Lung (tissue), 12 donors: Measurements from ENCODE around the gene HMGXB4. TPM values are rescaled to one million over a fixed set of nuclear protein-coding genes. Genes with fewer than 3 reads are reported as not detected.

Experiments
- ATAC-seq: fragments of 200-7000 bp; cut with Tn5 transposase; one replicate; pipeline ENCODE4 v1.9.1; 2020; ENCODE audit warnings: moderate number of reproducible peaks; ENCODE audit not compliant: insufficient read depth, low FRiP score
- DNase-seq, 3 donors: peaks; one replicate each; pipeline ENCODE4 v3.0.0-alpha.2; 2013 to 2017
- H3K27ac ChIP-seq, 2 donors: one replicate each; pipeline ENCODE4 v1.5.1; 2013; ENCODE audit warnings: mild to moderate bottlenecking in 2 of 2, moderate library complexity in 2 of 2, control low read depth in 1 of 2, inconsistent platforms in 1 of 2, low read depth in 1 of 2, low read length in 1 of 2
- H3K27me3 ChIP-seq, 3 donors: one replicate each; pipeline ENCODE4 v1.5.1; 2013; ENCODE audit warnings: low read length in 2 of 3; ENCODE audit not compliant: control insufficient read depth in 3 of 3, insufficient read depth in 3 of 3
- H3K36me3 ChIP-seq, 4 donors: one replicate each; pipeline ENCODE4 v1.5.1; 2013; ENCODE audit warnings: low read length in 4 of 4, mild to moderate bottlenecking in 1 of 4, moderate library complexity in 1 of 4; ENCODE audit not compliant: control insufficient read depth in 4 of 4, insufficient read depth in 4 of 4
- H3K4me1 ChIP-seq, 5 donors: one replicate each; pipeline ENCODE4 v1.5.1; 2013; ENCODE audit warnings: low read length in 5 of 5, mild to moderate bottlenecking in 2 of 5, moderate library complexity in 1 of 5; ENCODE audit not compliant: control insufficient read depth in 5 of 5, insufficient read depth in 5 of 5
- H3K4me3 ChIP-seq: one replicate; pipeline ENCODE4 v1.5.1; 2013; ENCODE audit warnings: mild to moderate bottlenecking, control low read depth, moderate library complexity
- H3K9ac ChIP-seq, 2 donors: one replicate each; pipeline ENCODE4 v1.5.1; 2013; ENCODE audit warnings: low read length in 2 of 2, control low read depth in 1 of 2; ENCODE audit not compliant: insufficient read depth in 1 of 2
- H3K9me3 ChIP-seq, 4 donors: one replicate each; pipeline ENCODE4 v1.5.1; 2013; ENCODE audit warnings: low read length in 3 of 4, mild to moderate bottlenecking in 1 of 4, moderate library complexity in 1 of 4; ENCODE audit not compliant: control insufficient read depth in 4 of 4, insufficient read depth in 3 of 4
- CTCF ChIP-seq: IDR thresholded peaks from 2 replicates; pipeline ENCODE4 v1.5.1; 2012; ENCODE audit warnings: mild to moderate bottlenecking; ENCODE audit errors: control extremely low read depth, extremely low read depth
- WGBS, 2 donors: extraction: QIAGEN DNeasy Blood & Tissue Kit; methylation state at CpG; one replicate each; pipeline ENCODE4 v1.1.7; 2013; 5-methylcytosine and 5-hydroxymethylcytosine counted together
- polyA plus RNA-seq, 2 donors: library from polyadenylated mRNA; stranded (reverse); fragments of 200-250 nt; gene quantifications; one replicate each; pipeline ENCODE4 v1.2.1, GENCODE V29; 2013
- total RNA-seq, 2 donors: library from RNA; depleted of rRNA in 1 of 2; stranded (reverse); fragments of >200 nt in 1 of 2; gene quantifications; one replicate each; pipeline ENCODE4 v1.2.1, GENCODE V29; 2014 to 2021
- donor health status: control.
- donor health status: control.
- donor health status: Bipolar disorder and iron deficiency.
- donor health status: healthy.
- donor health status: DM: yes; HTN: yes; CAD: no.

HMGXB4 gene
- total and polyA plus RNA-seq, 4 donors, result 7.6 to 24.5 (median 12.3) TPM

- WGBS, 2 donors, result 63% methylated on average over 4 of the region's 4 CpGs
- DNase-seq (no peak), ATAC-seq (no peak)
- TF ChIP-seq CTCF, result no peak
- no peaks in the 10 kb centered on the region for H3K36me3 ChIP-seq
- no peaks in the 10 kb centered on the region for H3K9me3 ChIP-seq
- H3K4me3 ChIP-seq, result no peak overlapping the region
- H3K27me3 ChIP-seq, result no peaks in the 10 kb centered on the region
- no peaks in the 10 kb centered on the region for H3K4me1 ChIP-seq
- no peak overlapping the region for H3K27ac ChIP-seq
- no peak overlapping the region for H3K9ac ChIP-seq
Measured at GRCh38 chr22:35250156-35250555, 7.1 kb upstream of the HMGXB4 start.

GRCh38 chr22:35253946-35254345 lies 3.3 kb upstream of the HMGXB4 start:
- Histone ChIP-seq H3K27ac (no peak overlapping the region), H3K4me1 (peaks cover 0 to 15% (median 7%) of the 10 kb centered on the region in 5 donors), H3K9ac (no peak overlapping the region), H3K27me3 (no peaks in the 10 kb centered on the region), H3K9me3 (no peaks in the 10 kb centered on the region), H3K4me3 (no peak overlapping the region), H3K36me3 (no peaks in the 10 kb centered on the region)
- no peak for ATAC-seq
- TF ChIP-seq CTCF, result no peak
- 89 to 93% methylated on average over 2 of the region's 2 CpGs for WGBS, 2 donors
- no peak for DNase-seq

- Histone ChIP-seq H3K36me3 (peaks cover 0 to 4% (median 0%) of the 10 kb centered on the region in 4 donors), H3K4me1 (peaks cover 0 to 21% (median 7%) of the 10 kb centered on the region in 5 donors), H3K9me3 (no peaks in the 10 kb centered on the region), H3K27ac (peak overlapping the region in 1 of 2 donors; percentile 91), H3K4me3 (peak overlapping the region; percentile 6), H3K27me3 (no peaks in the 10 kb centered on the region), H3K9ac (peak overlapping the region; percentile 59 to 85)
- ATAC-seq (no peak), DNase-seq (no peak)
- WGBS, 2 donors, result 1 to 2% methylated on average over 3 of the region's 3 CpGs
- no peak for TF ChIP-seq CTCF
Measured at GRCh38 chr22:35257002-35257320, 332 bp upstream of the HMGXB4 start.

GRCh38 chr22:35258191-35258988 lies 1.1 kb downstream of the HMGXB4 start:
- no peak for TF ChIP-seq CTCF
- Histone ChIP-seq H3K36me3 (peaks cover 4 to 7% (median 5%) of the 10 kb centered on the region in 4 donors), H3K9me3 (no peaks in the 10 kb centered on the region), H3K27me3 (no peaks in the 10 kb centered on the region), H3K9ac (peak overlapping the region; percentile 85 to 94), H3K4me3 (peak overlapping the region; percentile 75), H3K4me1 (peaks cover 0 to 21% (median 7%) of the 10 kb centered on the region in 5 donors), H3K27ac (peak overlapping the region; percentile 33 to 91)
- DNase-seq (peak; percentile 50 to 69 (median 66)), ATAC-seq (no peak)
- 41 to 47% methylated on average over 23 of the region's 23 CpGs for WGBS, 2 donors
